Lung (tissue), 12 donors: ENCODE measurements around the gene EXOSC7. TPM values are rescaled to one million over a fixed set of nuclear protein-coding genes. Genes with fewer than 3 reads are reported as not detected.
"Not testable (repeated sequence)": the region's sequence is repeated elsewhere in the genome, so short reads cannot be mapped to it uniquely, and the experiment has no call there.

Source experiments
- ATAC-seq: fragments of 200-7000 bp; cut with Tn5 transposase; one replicate; pipeline ENCODE4 v1.9.1; 2020; ENCODE audit warnings: moderate number of reproducible peaks; ENCODE audit not compliant: insufficient read depth, low FRiP score
- DNase-seq, 3 donors: peaks; one replicate each; pipeline ENCODE4 v3.0.0-alpha.2; 2013 to 2017
- H3K27ac ChIP-seq, 2 donors: one replicate each; pipeline ENCODE4 v1.5.1; 2013; ENCODE audit warnings: mild to moderate bottlenecking in 2 of 2, moderate library complexity in 2 of 2, control low read depth in 1 of 2, inconsistent platforms in 1 of 2, low read depth in 1 of 2, low read length in 1 of 2
- H3K27me3 ChIP-seq, 3 donors: one replicate each; pipeline ENCODE4 v1.5.1; 2013; ENCODE audit warnings: low read length in 2 of 3; ENCODE audit not compliant: control insufficient read depth in 3 of 3, insufficient read depth in 3 of 3
- H3K36me3 ChIP-seq, 4 donors: one replicate each; pipeline ENCODE4 v1.5.1; 2013; ENCODE audit warnings: low read length in 4 of 4, mild to moderate bottlenecking in 1 of 4, moderate library complexity in 1 of 4; ENCODE audit not compliant: control insufficient read depth in 4 of 4, insufficient read depth in 4 of 4
- H3K4me1 ChIP-seq, 5 donors: one replicate each; pipeline ENCODE4 v1.5.1; 2013; ENCODE audit warnings: low read length in 5 of 5, mild to moderate bottlenecking in 2 of 5, moderate library complexity in 1 of 5; ENCODE audit not compliant: control insufficient read depth in 5 of 5, insufficient read depth in 5 of 5
- H3K4me3 ChIP-seq: one replicate; pipeline ENCODE4 v1.5.1; 2013; ENCODE audit warnings: mild to moderate bottlenecking, control low read depth, moderate library complexity
- H3K9ac ChIP-seq, 2 donors: one replicate each; pipeline ENCODE4 v1.5.1; 2013; ENCODE audit warnings: low read length in 2 of 2, control low read depth in 1 of 2; ENCODE audit not compliant: insufficient read depth in 1 of 2
- H3K9me3 ChIP-seq, 4 donors: one replicate each; pipeline ENCODE4 v1.5.1; 2013; ENCODE audit warnings: low read length in 3 of 4, mild to moderate bottlenecking in 1 of 4, moderate library complexity in 1 of 4; ENCODE audit not compliant: control insufficient read depth in 4 of 4, insufficient read depth in 3 of 4
- CTCF ChIP-seq: IDR thresholded peaks from 2 replicates; pipeline ENCODE4 v1.5.1; 2012; ENCODE audit warnings: mild to moderate bottlenecking; ENCODE audit errors: control extremely low read depth, extremely low read depth
- WGBS, 2 donors: extraction: QIAGEN DNeasy Blood & Tissue Kit; methylation state at CpG; one replicate each; pipeline ENCODE4 v1.1.7; 2013; 5-methylcytosine and 5-hydroxymethylcytosine counted together
- polyA plus RNA-seq, 2 donors: library from polyadenylated mRNA; stranded (reverse); fragments of 200-250 nt; gene quantifications; one replicate each; pipeline ENCODE4 v1.2.1, GENCODE V29; 2013
- total RNA-seq, 2 donors: library from RNA; depleted of rRNA in 1 of 2; stranded (reverse); fragments of >200 nt in 1 of 2; gene quantifications; one replicate each; pipeline ENCODE4 v1.2.1, GENCODE V29; 2014 to 2021
- donor health status: control.
- donor health status: control.
- donor health status: Bipolar disorder and iron deficiency.
- donor health status: healthy.
- donor health status: DM: yes; HTN: yes; CAD: no.

The EXOSC7 gene
- total and polyA plus RNA-seq, 4 donors = 37.4 to 67.2 (median 46.6) TPM

GRCh38 chr3:44948239-44948638 is 27.8 kb upstream of the EXOSC7 start:
- ATAC-seq (no peak), DNase-seq (no peak)
- no peak overlapping the region for H3K27ac ChIP-seq
- no peak overlapping the region for H3K4me3 ChIP-seq
- no peak overlapping the region for H3K9ac ChIP-seq
- 97 to 99% methylated on average over 3 of the region's 3 CpGs for WGBS, 2 donors
- no peaks in the 10 kb centered on the region for H3K27me3 ChIP-seq
- H3K36me3 ChIP-seq = peaks cover 0 to 14% (median 2%) of the 10 kb centered on the region in 4 donors
- no peak for TF ChIP-seq CTCF
- H3K9me3 ChIP-seq = no peaks in the 10 kb centered on the region
- H3K4me1 ChIP-seq = peaks cover 0 to 7% (median 0%) of the 10 kb centered on the region in 5 donors

- H3K27me3 ChIP-seq, H3K9me3 ChIP-seq, H3K9ac ChIP-seq, H3K27ac ChIP-seq, H3K4me1 ChIP-seq, H3K36me3 ChIP-seq, H3K4me3 ChIP-seq, ATAC-seq, DNase-seq: not testable (repeated sequence)
- 96 to 98% methylated on average over 4 of the region's 4 CpGs for WGBS, 2 donors
Measured at GRCh38 chr3:44949770-44950169, 26.3 kb upstream of the EXOSC7 start.

DNA sequence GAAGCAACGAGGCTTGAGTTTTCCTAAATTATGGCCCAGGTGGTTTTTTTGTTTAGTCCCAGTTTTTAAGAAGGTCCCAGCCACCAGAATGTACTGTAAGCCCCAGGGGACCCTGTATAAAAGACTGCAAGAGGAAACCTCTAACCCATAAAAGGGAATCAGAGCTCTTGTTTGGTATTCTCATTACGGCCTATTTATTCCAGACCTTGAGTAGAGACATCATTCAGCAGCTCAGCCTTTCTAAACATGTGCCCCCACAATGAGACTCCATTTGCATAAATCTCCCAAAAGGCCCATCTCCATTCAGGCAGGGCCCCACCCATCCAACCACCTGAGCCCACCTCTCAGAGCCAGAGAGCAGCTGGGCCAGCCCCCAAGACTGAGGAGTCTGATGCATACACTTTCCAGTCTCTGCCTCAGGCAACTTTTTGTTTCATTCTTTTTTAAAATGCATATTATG is 25.7 kb upstream of the EXOSC7 start:
- Histone ChIP-seq H3K4me1 (peaks cover 0 to 10% (median 0%) of the 10 kb centered on the region in 5 donors), H3K4me3 (no peak overlapping the region), H3K27ac (no peak overlapping the region), H3K27me3 (no peaks in the 10 kb centered on the region), H3K36me3 (peaks cover 0 to 6% (median 2%) of the 10 kb centered on the region in 4 donors), H3K9me3 (no peaks in the 10 kb centered on the region), H3K9ac (no peak overlapping the region)
- DNase-seq (no peak), ATAC-seq (no peak)
- WGBS, 2 donors = 92 to 93% methylated on average over 2 of the region's 2 CpGs
- TF ChIP-seq CTCF = no peak

- WGBS, 2 donors = 92 to 99% methylated on average over 3 of the region's 3 CpGs
Measured at GRCh38 chr3:44952689-44953088, 23.4 kb upstream of the EXOSC7 start.

More at GRCh38 chr3:44952689-44953088, 23.4 kb upstream of the EXOSC7 start:
- Histone ChIP-seq H3K36me3 (peaks cover 3 to 10% (median 6%) of the 10 kb centered on the region in 4 donors), H3K4me1 (peaks cover 0 to 12% (median 0%) of the 10 kb centered on the region in 5 donors), H3K9me3 (no peaks in the 10 kb centered on the region), H3K4me3 (no peak overlapping the region), H3K27me3 (no peaks in the 10 kb centered on the region), H3K27ac (no peak overlapping the region), H3K9ac (no peak overlapping the region)
- no peak for DNase-seq
- ATAC-seq = no peak
- TF ChIP-seq CTCF = no peak
